ENCODE results near the gene RPS28. TPM values are rescaled to one million over a fixed set of nuclear protein-coding genes. Genes with fewer than 3 reads are reported as not detected.

RPS28 gene
- total RNA-seq, 4 donors from 2014 or later: 275 to 526 (median 413) TPM

GRCh38 chr19:8355631-8356402 is 34.5 kb downstream of the RPS28 start:
- Histone ChIP-seq H3K4me1 (peaks cover 0 to 19% (median 5%) of the 10 kb centered on the region in 4 donors), H3K27ac (peak overlapping the region in 2 of 4 donors; percentile 5 to 26), H3K27me3 (peaks cover 25% of the 10 kb centered on the region), H3K36me3 (no peaks in the 10 kb centered on the region), H3K4me3 (no peak overlapping the region), H3K9me3 (no peaks in the 10 kb centered on the region)
- intact Hi-C loops (cut with DNase I; ENCODE audit: low total_unique reads): loop anchor here (2.0 to 10.0 kb wide), 2 partner anchors 41 to 149 kb away; partner anchors contain the start of gene PRAM1
- TF ChIP-seq CTCF (IDR thresholded peaks at IDR 0.05) (no peak), POLR2AphosphoS5 (IDR thresholded peaks at IDR 0.05) (peak; percentile 5 to 58 (median 17))
- DNase-seq: no peak
- WGBS, 2 donors (ENCODE audit: low coverage in 1 of 2): 55 to 73% methylated on average over 3 to 6 of the region's 6 CpGs
- in situ Hi-C loops (cut with MboI; ENCODE audit: low pct_ligation_motif_present in 1 of 4, low pct_unique_long_range_greater_than_20kb in 1 of 4, low sequenced_read_pairs in 3 of 4): loop anchor here in 2 of 4 donors (10.0 kb wide), 2 partner anchors 49 to 149 kb away; partner anchors contain the start of gene PRAM1 (in 2 of the 2)

- Histone ChIP-seq H3K36me3 (no peaks in the 10 kb centered on the region), H3K9me3 (no peaks in the 10 kb centered on the region), H3K27me3 (peaks cover 13% of the 10 kb centered on the region), H3K4me3 (no peak overlapping the region), H3K4me1 (peaks cover 4 to 27% (median 13%) of the 10 kb centered on the region in 4 donors), H3K27ac (no peak overlapping the region)
- DNase-seq: no peak
- TF ChIP-seq POLR2AphosphoS5 (IDR thresholded peaks at IDR 0.05): no peak
- 29 to 69% methylated on average over 1 to 4 of the region's 4 CpGs for WGBS, 2 donors (ENCODE audit: low coverage in 1 of 2)
- intact Hi-C loops (cut with DNase I; ENCODE audit: low total_unique reads): loop anchor here (10.0 kb wide), 1 partner anchor 148 kb away; the partner anchor contains the start of gene PRAM1
- in situ Hi-C loops (cut with MboI; ENCODE audit: low pct_ligation_motif_present in 1 of 4, low pct_unique_long_range_greater_than_20kb in 1 of 4, low sequenced_read_pairs in 3 of 4): loop anchor here in 2 of 4 donors (10.0 kb wide), 2 partner anchors 48 to 148 kb away; partner anchors contain the start of gene PRAM1 (in 2 of the 2)
Observed at GRCh38 chr19:8357007-8357521, 35.8 kb downstream of the RPS28 start.

- WGBS, 2 donors (ENCODE audit: low coverage in 1 of 2): 55 to 87% methylated on average over 2 to 6 of the region's 6 CpGs
- H3K27ac ChIP-seq: no peak overlapping the region
- no peak for TF ChIP-seq CTCF (IDR thresholded peaks at IDR 0.05)
- TF ChIP-seq POLR2A (IDR thresholded peaks at IDR 0.05): no peak
- no peak for TF ChIP-seq POLR2AphosphoS5 (IDR thresholded peaks at IDR 0.05)
- no peak for TF ChIP-seq EP300 (IDR thresholded peaks at IDR 0.05; ENCODE audit: low read depth)
- H3K4me3 ChIP-seq: no peak overlapping the region
- H3K27me3 ChIP-seq: peaks cover 12% of the 10 kb centered on the region
- H3K36me3 ChIP-seq: no peaks in the 10 kb centered on the region
- DNase-seq: no peak
- in situ Hi-C loops (cut with MboI; ENCODE audit: low pct_ligation_motif_present in 1 of 4, low pct_unique_long_range_greater_than_20kb in 1 of 4, low sequenced_read_pairs in 3 of 4) (loop anchor here in 2 of 4 donors (10.0 kb wide), 2 partner anchors 46 to 146 kb away; partner anchors contain the start of gene PRAM1 (in 2 of the 2)), intact Hi-C loops (cut with DNase I; ENCODE audit: low total_unique reads) (loop anchor here (10.0 kb wide), 1 partner anchor 146 kb away; the partner anchor contains the start of gene PRAM1)
- peaks cover 13 to 33% (median 27%) of the 10 kb centered on the region in 4 donors for H3K4me1 ChIP-seq
- H3K9me3 ChIP-seq: no peaks in the 10 kb centered on the region
Observed at GRCh38 chr19:8358948-8359347, 37.7 kb downstream of the RPS28 start.

- 87 to 92% methylated on average over 6 to 8 of the region's 8 CpGs for WGBS, 2 donors (ENCODE audit: low coverage in 1 of 2)
- H3K27ac ChIP-seq: no peak overlapping the region
- in situ Hi-C loops (cut with MboI; ENCODE audit: low pct_ligation_motif_present in 1 of 4, low pct_unique_long_range_greater_than_20kb in 1 of 4, low sequenced_read_pairs in 3 of 4): no loop called here
- H3K4me1 ChIP-seq: peaks cover 13 to 40% (median 35%) of the 10 kb centered on the region in 4 donors
- TF ChIP-seq CTCF (IDR thresholded peaks at IDR 0.05): no peak
- no peak for TF ChIP-seq POLR2A (IDR thresholded peaks at IDR 0.05)
- TF ChIP-seq POLR2AphosphoS5 (IDR thresholded peaks at IDR 0.05): no peak
- TF ChIP-seq EP300 (IDR thresholded peaks at IDR 0.05; ENCODE audit: low read depth): no peak
- H3K4me3 ChIP-seq: no peak overlapping the region
- no peaks in the 10 kb centered on the region for H3K9me3 ChIP-seq
- no peaks in the 10 kb centered on the region for H3K36me3 ChIP-seq
- DNase-seq: no peak
- H3K27me3 ChIP-seq: peaks cover 25% of the 10 kb centered on the region
- intact Hi-C loops (cut with DNase I; ENCODE audit: low total_unique reads): loop anchor here (10.0 kb wide), 1 partner anchor 85 kb away; the partner anchor contains the start of gene HNRNPM
Observed at GRCh38 chr19:8360196-8360595, 38.9 kb downstream of the RPS28 start.

All from transverse colon (tissue), 4 donors.